WTC11 (cell line): Measurements from ENCODE around the gene INS. TPM values are rescaled to one million over a fixed set of nuclear protein-coding genes. Genes with fewer than 3 reads are reported as not detected.

Experiments used
- ATAC-seq: fragments of 200-7000 bp; cut with Tn5 transposase; 2 replicates; pipeline ENCODE4 v1.10.0; 2021; ENCODE audit warnings: mild to moderate bottlenecking, moderate library complexity
- CTCF ChIA-PET: fragments of 300-600 bp; sonication (Branson Sonifier 250); formaldehyde crosslinking; loops from one replicate; lab custom pipeline; 2021; ENCODE audit warnings: antibody characterized with exemption; lab: Charles Lee
- POLR2A ChIA-PET: fragments of 350-600 bp; sonication (Branson Sonifier 250); formaldehyde crosslinking; loops from one replicate; lab custom pipeline; 2021; ENCODE audit warnings: antibody characterized with exemption; lab: Charles Lee
- DNase-seq: peaks from one replicate; pipeline ENCODE4 v3.0.0; 2021; ENCODE audit warnings: low spot score
- H3K27ac Mint-ChIP-seq: 2 replicates; pipeline ENCODE4 v1.8.0; 2021; ENCODE audit warnings: mixed read lengths
- H3K27me3 Mint-ChIP-seq: 2 replicates; pipeline ENCODE4 v1.8.0; 2021; ENCODE audit warnings: low read depth, mild to moderate bottlenecking, moderate library complexity, mixed read lengths
- H3K36me3 Mint-ChIP-seq: 2 replicates; pipeline ENCODE4 v1.8.0; 2021; ENCODE audit warnings: mixed read lengths
- H3K4me1 Mint-ChIP-seq: 2 replicates; pipeline ENCODE4 v1.8.0; 2022; ENCODE audit warnings: mixed read lengths
- H3K4me3 Mint-ChIP-seq: 2 replicates; pipeline ENCODE4 v1.8.0; 2021; ENCODE audit warnings: mild to moderate bottlenecking, moderate library complexity, mixed read lengths
- H3K9me3 Mint-ChIP-seq: 2 replicates; pipeline ENCODE4 v1.8.0; 2021; ENCODE audit warnings: mixed read lengths
- ARID4B ChIP-seq: sonication (generic); formaldehyde crosslinking; IDR thresholded peaks from 2 replicates; pipeline ENCODE4 v1.8.0; 2023; ENCODE audit warnings: missing genetic modification reagents, mild to moderate bottlenecking, borderline replicate concordance
- ATF3 ChIP-seq: sonication (generic); formaldehyde crosslinking; conservative IDR thresholded peaks from 2 replicates; pipeline ENCODE4 v1.8.1; 2022; ENCODE audit warnings: mild to moderate bottlenecking, missing genetic modification reagents
- CTCF ChIP-seq: fragments of 200-600 bp; IDR thresholded peaks from 2 replicates; pipeline ENCODE4 v1.8.0; 2022; ENCODE audit warnings: antibody characterized with exemption
- GRHL2 ChIP-seq: fragments of 250-450 bp; sonication (Bioruptor Pico); IDR thresholded peaks from 2 replicates; pipeline ENCODE4 v1.8.0; 2022; ENCODE audit warnings: mild to moderate bottlenecking, moderate library complexity; ENCODE audit not compliant: insufficient replicate concordance, severe bottlenecking
- HMGA2 ChIP-seq: fragments of 250-450 bp; sonication (Bioruptor Pico); IDR thresholded peaks from 2 replicates; pipeline ENCODE4 v1.4.0; 2021; ENCODE audit warnings: mild to moderate bottlenecking, moderate library complexity
- IRF2 ChIP-seq: sonication (generic); formaldehyde crosslinking; IDR thresholded peaks from 2 replicates; pipeline ENCODE4 v1.8.0; 2022; ENCODE audit warnings: low read depth, missing genetic modification reagents, borderline replicate concordance
- MXD4 ChIP-seq: fragments of 250-450 bp; sonication (Bioruptor Pico); IDR thresholded peaks from 2 replicates; pipeline ENCODE4 v1.8.0; 2021; ENCODE audit warnings: mild to moderate bottlenecking, moderate library complexity, borderline replicate concordance
- RELA ChIP-seq: sonication (generic); formaldehyde crosslinking; IDR thresholded peaks from 2 replicates; pipeline ENCODE4 v1.8.1; 2022; ENCODE audit warnings: missing genetic modification reagents, mild to moderate bottlenecking, borderline replicate concordance
- TEAD4 ChIP-seq: sonication (generic); formaldehyde crosslinking; IDR thresholded peaks from 2 replicates; pipeline ENCODE4 v1.8.0; 2022; ENCODE audit warnings: mild to moderate bottlenecking, missing genetic modification reagents
- TP53 ChIP-seq: sonication (generic); formaldehyde crosslinking; IDR thresholded peaks from 2 replicates; pipeline ENCODE4 v1.8.1; 2023; ENCODE audit warnings: mild to moderate bottlenecking, missing genetic modification reagents
- ZNF317 ChIP-seq: sonication (generic); formaldehyde crosslinking; IDR thresholded peaks from 2 replicates; pipeline ENCODE4 v1.8.1; 2023; ENCODE audit warnings: low read depth, mild to moderate bottlenecking, moderate library complexity, missing genetic modification reagents, borderline replicate concordance
- total RNA-seq: library from RNA; stranded (reverse); gene quantifications from 3 replicates; pipeline ENCODE4 v1.2.3, GENCODE V29; 2021
- TF ChIP-seq, protein P1 (sequence below): sonication (generic); formaldehyde crosslinking; IDR thresholded peaks from 2 replicates; pipeline ENCODE4 v1.8.0; 2022; ENCODE audit warnings: mild to moderate bottlenecking, missing genetic modification reagents
- TF ChIP-seq, protein P2 (sequence below): sonication (generic); formaldehyde crosslinking; conservative IDR thresholded peaks from 2 replicates; pipeline ENCODE4 v1.8.1; 2023; ENCODE audit warnings: mild to moderate bottlenecking, low read depth, missing genetic modification reagents, moderate library complexity
- TF ChIP-seq, protein P3 (sequence below): fragments of 250-450 bp; sonication (Bioruptor Pico); IDR thresholded peaks from 2 replicates; pipeline ENCODE4 v1.9.0; 2021; ENCODE audit warnings: mild to moderate bottlenecking
- TF ChIP-seq, protein P4 (sequence below): sonication (generic); formaldehyde crosslinking; IDR thresholded peaks from 2 replicates; pipeline ENCODE4 v1.8.1; 2022; ENCODE audit warnings: missing genetic modification reagents, borderline replicate concordance

INS gene
- total RNA-seq, 1 experiment from 2014 or later, result not detected

GRCh38 chr11:2202071-2202899 is 41.3 kb upstream of the INS start (continued):
- TF ChIP-seq, protein P1, sequence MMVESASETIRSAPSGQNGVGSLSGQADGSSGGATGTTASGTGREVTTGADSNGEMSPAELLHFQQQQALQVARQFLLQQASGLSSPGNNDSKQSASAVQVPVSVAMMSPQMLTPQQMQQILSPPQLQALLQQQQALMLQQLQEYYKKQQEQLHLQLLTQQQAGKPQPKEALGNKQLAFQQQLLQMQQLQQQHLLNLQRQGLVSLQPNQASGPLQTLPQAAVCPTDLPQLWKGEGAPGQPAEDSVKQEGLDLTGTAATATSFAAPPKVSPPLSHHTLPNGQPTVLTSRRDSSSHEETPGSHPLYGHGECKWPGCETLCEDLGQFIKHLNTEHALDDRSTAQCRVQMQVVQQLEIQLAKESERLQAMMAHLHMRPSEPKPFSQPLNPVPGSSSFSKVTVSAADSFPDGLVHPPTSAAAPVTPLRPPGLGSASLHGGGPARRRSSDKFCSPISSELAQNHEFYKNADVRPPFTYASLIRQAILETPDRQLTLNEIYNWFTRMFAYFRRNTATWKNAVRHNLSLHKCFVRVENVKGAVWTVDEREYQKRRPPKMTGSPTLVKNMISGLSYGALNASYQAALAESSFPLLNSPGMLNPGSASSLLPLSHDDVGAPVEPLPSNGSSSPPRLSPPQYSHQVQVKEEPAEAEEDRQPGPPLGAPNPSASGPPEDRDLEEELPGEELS (CRISPR knock-in tag), result no peak

DNA sequence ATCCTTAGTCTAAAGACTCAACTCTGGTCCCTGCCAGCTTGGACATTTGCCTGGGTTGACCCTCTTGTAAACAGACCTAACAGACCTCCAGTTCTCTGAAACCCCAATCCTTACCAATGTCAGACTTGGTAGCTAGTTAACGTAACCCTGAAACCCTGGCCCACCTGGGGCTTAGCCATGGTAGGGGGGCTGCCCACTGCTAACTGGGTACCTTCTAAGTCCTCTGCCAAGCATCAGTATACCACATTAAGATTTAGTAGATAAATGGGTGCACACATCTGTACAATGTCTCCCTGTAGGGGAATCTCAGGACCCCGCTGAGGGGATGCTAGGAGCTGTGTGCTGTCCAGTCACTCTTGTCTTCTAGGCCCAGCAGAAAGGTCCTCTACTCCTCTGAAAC is 40.5 kb upstream of the INS start:
- H3K9me3 Mint-ChIP-seq, result no peaks in the 10 kb centered on the region
- peaks cover 7% of the 10 kb centered on the region for H3K27me3 Mint-ChIP-seq
- no peaks in the 10 kb centered on the region for H3K36me3 Mint-ChIP-seq
- no peak overlapping the region for H3K27ac Mint-ChIP-seq
- no peaks in the 10 kb centered on the region for H3K4me1 Mint-ChIP-seq
- ChIA-PET POLR2A (no interaction called here), CTCF (interaction anchor here (2.2 kb wide), 1 partner anchor 103 kb away, joined by 7 read pairs; no protein-coding TSS in a partner anchor)
- TF ChIP-seq HMGA2 (CRISPR knock-in tag), result no peak
- no peak for TF ChIP-seq RELA
- no peak for TF ChIP-seq ARID4B (CRISPR knock-in tag)
- no peak for TF ChIP-seq IRF2 (CRISPR knock-in tag)
- TF ChIP-seq ATF3 (CRISPR knock-in tag), result no peak
- no peak for TF ChIP-seq CTCF
- TF ChIP-seq ZNF317, result no peak
- TF ChIP-seq, protein P2, sequence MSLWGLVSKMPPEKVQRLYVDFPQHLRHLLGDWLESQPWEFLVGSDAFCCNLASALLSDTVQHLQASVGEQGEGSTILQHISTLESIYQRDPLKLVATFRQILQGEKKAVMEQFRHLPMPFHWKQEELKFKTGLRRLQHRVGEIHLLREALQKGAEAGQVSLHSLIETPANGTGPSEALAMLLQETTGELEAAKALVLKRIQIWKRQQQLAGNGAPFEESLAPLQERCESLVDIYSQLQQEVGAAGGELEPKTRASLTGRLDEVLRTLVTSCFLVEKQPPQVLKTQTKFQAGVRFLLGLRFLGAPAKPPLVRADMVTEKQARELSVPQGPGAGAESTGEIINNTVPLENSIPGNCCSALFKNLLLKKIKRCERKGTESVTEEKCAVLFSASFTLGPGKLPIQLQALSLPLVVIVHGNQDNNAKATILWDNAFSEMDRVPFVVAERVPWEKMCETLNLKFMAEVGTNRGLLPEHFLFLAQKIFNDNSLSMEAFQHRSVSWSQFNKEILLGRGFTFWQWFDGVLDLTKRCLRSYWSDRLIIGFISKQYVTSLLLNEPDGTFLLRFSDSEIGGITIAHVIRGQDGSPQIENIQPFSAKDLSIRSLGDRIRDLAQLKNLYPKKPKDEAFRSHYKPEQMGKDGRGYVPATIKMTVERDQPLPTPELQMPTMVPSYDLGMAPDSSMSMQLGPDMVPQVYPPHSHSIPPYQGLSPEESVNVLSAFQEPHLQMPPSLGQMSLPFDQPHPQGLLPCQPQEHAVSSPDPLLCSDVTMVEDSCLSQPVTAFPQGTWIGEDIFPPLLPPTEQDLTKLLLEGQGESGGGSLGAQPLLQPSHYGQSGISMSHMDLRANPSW, result no peak
- TF ChIP-seq TP53 (CRISPR knock-in tag), result no peak
- no peak for TF ChIP-seq MXD4 (CRISPR knock-in tag)
- no peak for TF ChIP-seq TEAD4 (CRISPR knock-in tag)
- TF ChIP-seq, protein P3, sequence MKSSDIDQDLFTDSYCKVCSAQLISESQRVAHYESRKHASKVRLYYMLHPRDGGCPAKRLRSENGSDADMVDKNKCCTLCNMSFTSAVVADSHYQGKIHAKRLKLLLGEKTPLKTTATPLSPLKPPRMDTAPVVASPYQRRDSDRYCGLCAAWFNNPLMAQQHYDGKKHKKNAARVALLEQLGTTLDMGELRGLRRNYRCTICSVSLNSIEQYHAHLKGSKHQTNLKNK, result no peak
- TF ChIP-seq, protein P4, sequence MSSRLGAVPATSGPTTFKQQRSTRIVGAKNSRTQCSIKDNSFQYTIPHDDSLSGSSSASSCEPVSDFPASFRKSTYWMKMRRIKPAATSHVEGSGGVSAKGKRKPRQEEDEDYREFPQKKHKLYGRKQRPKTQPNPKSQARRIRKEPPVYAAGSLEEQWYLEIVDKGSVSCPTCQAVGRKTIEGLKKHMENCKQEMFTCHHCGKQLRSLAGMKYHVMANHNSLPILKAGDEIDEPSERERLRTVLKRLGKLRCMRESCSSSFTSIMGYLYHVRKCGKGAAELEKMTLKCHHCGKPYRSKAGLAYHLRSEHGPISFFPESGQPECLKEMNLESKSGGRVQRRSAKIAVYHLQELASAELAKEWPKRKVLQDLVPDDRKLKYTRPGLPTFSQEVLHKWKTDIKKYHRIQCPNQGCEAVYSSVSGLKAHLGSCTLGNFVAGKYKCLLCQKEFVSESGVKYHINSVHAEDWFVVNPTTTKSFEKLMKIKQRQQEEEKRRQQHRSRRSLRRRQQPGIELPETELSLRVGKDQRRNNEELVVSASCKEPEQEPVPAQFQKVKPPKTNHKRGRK (CRISPR knock-in tag), result no peak
- TF ChIP-seq GRHL2 (CRISPR knock-in tag), result no peak
- DNase-seq (no peak), ATAC-seq (no peak)
- H3K4me3 Mint-ChIP-seq, result no peak overlapping the region
